K562 (cell line): ENCODE data around the gene ZNF862. TPM values are rescaled to one million over a fixed set of nuclear protein-coding genes. Genes with fewer than 3 reads are reported as not detected.

Source experiments
- DPF2 ChIP-seq: fragments of 450-650 bp; IDR thresholded peaks from 2 replicates; pipeline ENCODE4 v1.6.1; 2016
- EHMT2 ChIP-seq: fragments of 450-650 bp; IDR thresholded peaks from 2 replicates; pipeline ENCODE4 v1.6.1; 2018; ENCODE audit warnings: antibody characterized with exemption
- FOXM1 ChIP-seq, 2 experiments: fragments of 450-650 bp in 1 of 2; sonication (generic) in 1 of 2; formaldehyde crosslinking in 1 of 2; IDR thresholded peaks; 2 replicates each; pipeline versions ENCODE4 v1.6.1 to v1.9.0; 2017 to 2022; ENCODE audit warnings: low read depth in 2 of 2, mild to moderate bottlenecking in 2 of 2, missing genetic modification reagents in 1 of 2, moderate library complexity in 1 of 2
- GATAD2A ChIP-seq: fragments of 450-650 bp; IDR thresholded peaks from 2 replicates; pipeline ENCODE4 v1.6.1; 2017
- HDAC8 ChIP-seq: fragments of 450-650 bp; IDR thresholded peaks from 2 replicates; pipeline ENCODE4 v1.6.1; 2016; ENCODE audit warnings: mild to moderate bottlenecking, missing genetic modification characterization, moderate library complexity, missing compliant biosample characterization
- HSF4 ChIP-seq: fragments of 250-450 bp; sonication (Bioruptor Pico); IDR thresholded peaks from 2 replicates; pipeline ENCODE4 v2.1.2; 2022; ENCODE audit warnings: mild to moderate bottlenecking, moderate library complexity, borderline replicate concordance
- MCM3 ChIP-seq: fragments of 450-650 bp; IDR thresholded peaks from 2 replicates; pipeline ENCODE4 v1.6.1; 2016
- NFRKB ChIP-seq: fragments of 450-650 bp; IDR thresholded peaks from 2 replicates; pipeline ENCODE4 v1.6.1; 2016; ENCODE audit warnings: low read depth
- POLR2H ChIP-seq: IDR thresholded peaks from 2 replicates; pipeline ENCODE4 v1.6.1; 2016; ENCODE audit warnings: missing genetic modification characterization, low read depth, mild to moderate bottlenecking, control low read depth, missing compliant biosample characterization, moderate library complexity
- SLC30A9 ChIP-seq: fragments of 250-450 bp; sonication (Bioruptor Pico); IDR thresholded peaks from 2 replicates; pipeline ENCODE4 v1.8.0; 2022; ENCODE audit warnings: mild to moderate bottlenecking, moderate library complexity
- SMAD4 ChIP-seq: fragments of 250-450 bp; sonication (Bioruptor Pico); conservative IDR thresholded peaks from 2 replicates; pipeline ENCODE4 v1.8.0; 2021; ENCODE audit warnings: inconsistent platforms, mild to moderate bottlenecking, moderate library complexity
- TAF7 ChIP-seq: fragments of 450-650 bp; IDR thresholded peaks from 2 replicates; pipeline ENCODE4 v1.6.1; 2016; ENCODE audit warnings: missing genetic modification characterization, missing compliant biosample characterization
- ZNF316 ChIP-seq: fragments of 450-650 bp; IDR thresholded peaks from 2 replicates; pipeline ENCODE4 v1.6.1; 2016
- ZNF445 ChIP-seq: fragments of 250-450 bp; sonication (Bioruptor Pico); IDR thresholded peaks from 2 replicates; pipeline ENCODE4 v1.4.0; 2020; ENCODE audit warnings: low read depth, mild to moderate bottlenecking, moderate library complexity
- ZNF717 ChIP-seq: fragments of 250-450 bp; sonication (Bioruptor Pico); IDR thresholded peaks from 2 replicates; pipeline ENCODE4 v1.5.0; 2021
- ZSCAN29 ChIP-seq: fragments of 450-650 bp; IDR thresholded peaks from 2 replicates; pipeline ENCODE4 v1.6.1; 2017
- polyA plus RNA-seq, 8 experiments: library from polyadenylated mRNA; depleted of rRNA in 4 of 8; stranded (reverse) in 5 of 8; unstranded in 3 of 8; fragments of >200 nt; fragmentation: Nextera tagmentation in 2 of 8; fragmentation: Illumina TruSeq in 1 of 8; extraction: Ambion mirVana in 2 of 8; extraction: Trizol in 1 of 8; gene quantifications; 2 replicates each; pipeline versions ENCODE4 v1.2.1 to v1.2.3, GENCODE V29; 2011 to 2014; ENCODE audit warnings: inconsistent platforms in 1 of 8, missing spikeins in 1 of 8
- total RNA-seq, 7 experiments: library from RNA; depleted of rRNA in 6 of 7; stranded (reverse); fragments of >200 nt in 6 of 7; fragmentation: Illumina TruSeq in 2 of 7; extraction: Trizol in 2 of 7; gene quantifications; 2 replicates each; pipeline versions ENCODE4 v1.2.1 to v1.2.3, GENCODE V29; 2011 to 2021; ENCODE audit warnings: low replicate concordance in 1 of 7
- TF ChIP-seq, protein P1 (sequence below): sonication (generic); formaldehyde crosslinking; IDR thresholded peaks from 2 replicates; pipeline ENCODE4 v1.8.0; 2023; ENCODE audit warnings: mild to moderate bottlenecking, missing genetic modification reagents
- TF ChIP-seq, protein P2 (sequence below), 2 experiments: IDR thresholded peaks; 2 replicates each; pipeline ENCODE4 v1.6.1; 2011; ENCODE audit warnings: borderline replicate concordance in 1 of 2, control low read depth in 1 of 2, low read depth in 1 of 2, low read length in 1 of 2, mild to moderate bottlenecking in 1 of 2, mixed read lengths in 1 of 2, moderate library complexity in 1 of 2; ENCODE audit not compliant: insufficient read depth in 1 of 2, insufficient read length in 1 of 2, poor library complexity in 1 of 2, severe bottlenecking in 1 of 2; ENCODE audit errors: extremely low read depth in 1 of 2
- TF ChIP-seq, protein P3 (sequence below), 2 experiments: fragments of 450-650 bp; IDR thresholded peaks; 2 replicates each; pipeline ENCODE4 v1.6.1; 2018; ENCODE audit warnings: mild to moderate bottlenecking in 2 of 2, low read depth in 1 of 2; ENCODE audit not compliant: partially characterized antibody in 2 of 2
- TF ChIP-seq, protein P4 (sequence below): fragments of 250-450 bp; sonication (Bioruptor Pico); IDR thresholded peaks from 2 replicates; pipeline ENCODE4 v1.5.0; 2021; ENCODE audit warnings: mild to moderate bottlenecking, borderline replicate concordance

ZNF862 gene
- total and polyA plus RNA-seq, 9 of the 15 experiments (the other 6 are each of a cell fraction or from before 2014, with no cell fraction given) = 1.1 to 3.9 (median 2.6) TPM

DNA sequence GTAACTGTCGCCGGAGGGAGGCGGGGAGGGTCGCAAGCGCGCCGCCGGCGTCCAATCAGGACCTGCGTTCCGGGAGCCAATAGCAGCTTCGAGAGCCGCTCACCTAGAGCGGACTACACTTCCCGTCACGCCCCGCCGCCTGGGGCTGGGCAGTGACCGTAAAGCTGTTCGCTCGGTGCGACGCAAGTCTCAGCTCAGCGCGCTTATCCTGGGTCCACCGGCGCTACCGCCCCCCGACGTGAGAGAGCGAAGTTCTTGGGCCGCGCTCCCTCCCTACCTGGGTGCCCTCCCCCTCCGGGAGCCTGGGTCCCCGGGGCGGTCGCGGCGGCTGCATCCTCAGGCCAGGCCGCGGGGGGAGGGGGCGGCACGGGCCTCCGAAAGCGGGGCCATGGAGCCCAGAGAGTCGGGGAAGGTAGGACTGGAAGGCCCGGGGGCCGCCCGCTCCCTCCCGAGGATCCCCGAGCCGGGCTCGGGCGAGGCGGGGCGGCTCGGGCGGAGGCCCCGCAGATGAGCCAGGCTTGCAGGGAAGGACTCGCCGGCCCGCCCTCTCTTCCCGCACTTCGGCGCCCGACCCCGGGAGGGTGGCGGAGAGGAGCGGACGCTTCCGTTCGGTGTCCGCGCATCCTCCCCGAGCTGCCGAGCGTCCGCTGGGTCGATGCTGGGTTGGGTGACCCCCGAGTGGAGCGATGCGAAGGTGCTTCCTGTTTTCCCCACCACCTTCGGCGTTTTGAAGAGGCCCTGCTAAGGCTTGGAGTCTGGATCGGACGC lies at the start of gene ZNF862 (continued):
- TF ChIP-seq, protein P1, sequence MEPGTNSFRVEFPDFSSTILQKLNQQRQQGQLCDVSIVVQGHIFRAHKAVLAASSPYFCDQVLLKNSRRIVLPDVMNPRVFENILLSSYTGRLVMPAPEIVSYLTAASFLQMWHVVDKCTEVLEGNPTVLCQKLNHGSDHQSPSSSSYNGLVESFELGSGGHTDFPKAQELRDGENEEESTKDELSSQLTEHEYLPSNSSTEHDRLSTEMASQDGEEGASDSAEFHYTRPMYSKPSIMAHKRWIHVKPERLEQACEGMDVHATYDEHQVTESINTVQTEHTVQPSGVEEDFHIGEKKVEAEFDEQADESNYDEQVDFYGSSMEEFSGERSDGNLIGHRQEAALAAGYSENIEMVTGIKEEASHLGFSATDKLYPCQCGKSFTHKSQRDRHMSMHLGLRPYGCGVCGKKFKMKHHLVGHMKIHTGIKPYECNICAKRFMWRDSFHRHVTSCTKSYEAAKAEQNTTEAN = no peak; the same call in 1 of the 2 replicates
- TF ChIP-seq MCM3 (no peak), GATAD2A (peak; percentile 13; the same call in 1 of the 2 replicates), ZSCAN29 (peak; percentile 60; the same call in 1 of the 2 replicates), TAF7 (tag) (no peak), HDAC8 (tag) (no peak), ZNF445 (CRISPR knock-in tag) (no peak), POLR2H (no peak), DPF2 (no peak), EHMT2 (no peak), SLC30A9 (no peak), NFRKB (no peak), SMAD4 (CRISPR knock-in tag) (peak; percentile 80), ZNF717 (no peak), HSF4 (no peak), FOXM1 (IDR thresholded peaks at IDR 0.05; ENCODE audit: low read depth) (no peak), FOXM1 (CRISPR knock-in tag; IDR thresholded peaks at IDR 0.05; ENCODE audit: low read depth) (peak; percentile 71; the same call in 1 of the 2 replicates), ZNF316 (no peak)
- TF ChIP-seq, protein P2, sequence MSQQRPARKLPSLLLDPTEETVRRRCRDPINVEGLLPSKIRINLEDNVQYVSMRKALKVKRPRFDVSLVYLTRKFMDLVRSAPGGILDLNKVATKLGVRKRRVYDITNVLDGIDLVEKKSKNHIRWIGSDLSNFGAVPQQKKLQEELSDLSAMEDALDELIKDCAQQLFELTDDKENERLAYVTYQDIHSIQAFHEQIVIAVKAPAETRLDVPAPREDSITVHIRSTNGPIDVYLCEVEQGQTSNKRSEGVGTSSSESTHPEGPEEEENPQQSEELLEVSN (IDR thresholded peaks at IDR 0.05; ENCODE audit: borderline replicate concordance in 1 of 2, extremely low read depth in 1 of 2, insufficient read depth in 1 of 2, insufficient read length in 1 of 2, low read depth in 1 of 2, low read length in 1 of 2, poor library complexity in 1 of 2, severe bottlenecking in 1 of 2) = peak in 1 of 2 experiments; percentile 70
- TF ChIP-seq, protein P3, sequence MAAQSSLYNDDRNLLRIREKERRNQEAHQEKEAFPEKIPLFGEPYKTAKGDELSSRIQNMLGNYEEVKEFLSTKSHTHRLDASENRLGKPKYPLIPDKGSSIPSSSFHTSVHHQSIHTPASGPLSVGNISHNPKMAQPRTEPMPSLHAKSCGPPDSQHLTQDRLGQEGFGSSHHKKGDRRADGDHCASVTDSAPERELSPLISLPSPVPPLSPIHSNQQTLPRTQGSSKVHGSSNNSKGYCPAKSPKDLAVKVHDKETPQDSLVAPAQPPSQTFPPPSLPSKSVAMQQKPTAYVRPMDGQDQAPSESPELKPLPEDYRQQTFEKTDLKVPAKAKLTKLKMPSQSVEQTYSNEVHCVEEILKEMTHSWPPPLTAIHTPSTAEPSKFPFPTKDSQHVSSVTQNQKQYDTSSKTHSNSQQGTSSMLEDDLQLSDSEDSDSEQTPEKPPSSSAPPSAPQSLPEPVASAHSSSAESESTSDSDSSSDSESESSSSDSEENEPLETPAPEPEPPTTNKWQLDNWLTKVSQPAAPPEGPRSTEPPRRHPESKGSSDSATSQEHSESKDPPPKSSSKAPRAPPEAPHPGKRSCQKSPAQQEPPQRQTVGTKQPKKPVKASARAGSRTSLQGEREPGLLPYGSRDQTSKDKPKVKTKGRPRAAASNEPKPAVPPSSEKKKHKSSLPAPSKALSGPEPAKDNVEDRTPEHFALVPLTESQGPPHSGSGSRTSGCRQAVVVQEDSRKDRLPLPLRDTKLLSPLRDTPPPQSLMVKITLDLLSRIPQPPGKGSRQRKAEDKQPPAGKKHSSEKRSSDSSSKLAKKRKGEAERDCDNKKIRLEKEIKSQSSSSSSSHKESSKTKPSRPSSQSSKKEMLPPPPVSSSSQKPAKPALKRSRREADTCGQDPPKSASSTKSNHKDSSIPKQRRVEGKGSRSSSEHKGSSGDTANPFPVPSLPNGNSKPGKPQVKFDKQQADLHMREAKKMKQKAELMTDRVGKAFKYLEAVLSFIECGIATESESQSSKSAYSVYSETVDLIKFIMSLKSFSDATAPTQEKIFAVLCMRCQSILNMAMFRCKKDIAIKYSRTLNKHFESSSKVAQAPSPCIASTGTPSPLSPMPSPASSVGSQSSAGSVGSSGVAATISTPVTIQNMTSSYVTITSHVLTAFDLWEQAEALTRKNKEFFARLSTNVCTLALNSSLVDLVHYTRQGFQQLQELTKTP (IDR thresholded peaks at IDR 0.05; ENCODE audit: low read depth in 1 of 2, partially characterized antibody in 2 of 2) = peak in 1 of 2 experiments; percentile 90
- TF ChIP-seq, protein P4, sequence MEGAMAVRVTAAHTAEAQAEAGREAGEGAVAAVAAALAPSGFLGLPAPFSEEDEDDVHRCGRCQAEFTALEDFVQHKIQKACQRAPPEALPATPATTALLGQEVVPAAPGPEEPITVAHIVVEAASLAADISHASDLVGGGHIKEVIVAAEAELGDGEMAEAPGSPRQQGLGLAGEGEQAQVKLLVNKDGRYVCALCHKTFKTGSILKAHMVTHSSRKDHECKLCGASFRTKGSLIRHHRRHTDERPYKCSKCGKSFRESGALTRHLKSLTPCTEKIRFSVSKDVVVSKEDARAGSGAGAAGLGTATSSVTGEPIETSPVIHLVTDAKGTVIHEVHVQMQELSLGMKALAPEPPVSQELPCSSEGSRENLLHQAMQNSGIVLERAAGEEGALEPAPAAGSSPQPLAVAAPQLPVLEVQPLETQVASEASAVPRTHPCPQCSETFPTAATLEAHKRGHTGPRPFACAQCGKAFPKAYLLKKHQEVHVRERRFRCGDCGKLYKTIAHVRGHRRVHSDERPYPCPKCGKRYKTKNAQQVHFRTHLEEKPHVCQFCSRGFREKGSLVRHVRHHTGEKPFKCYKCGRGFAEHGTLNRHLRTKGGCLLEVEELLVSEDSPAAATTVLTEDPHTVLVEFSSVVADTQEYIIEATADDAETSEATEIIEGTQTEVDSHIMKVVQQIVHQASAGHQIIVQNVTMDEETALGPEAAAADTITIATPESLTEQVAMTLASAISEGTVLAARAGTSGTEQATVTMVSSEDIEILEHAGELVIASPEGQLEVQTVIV (CRISPR knock-in tag) = peak; percentile 100
